HG02610 (cell line): Measurements from ENCODE around the gene GYS2.

Experiments used
- ATAC-seq: cut with Tn5 transposase; IDR thresholded peaks from one replicate; pipeline ENCODE4 v1.9.1; 2021; ENCODE audit warnings: mild to moderate bottlenecking, moderate library complexity; ENCODE audit not compliant: unreplicated experiment

Gene GYS2

GRCh38 chr12:21558100-21558679 lies 46.5 kb downstream of the GYS2 start:
- no peak for ATAC-seq

DNA sequence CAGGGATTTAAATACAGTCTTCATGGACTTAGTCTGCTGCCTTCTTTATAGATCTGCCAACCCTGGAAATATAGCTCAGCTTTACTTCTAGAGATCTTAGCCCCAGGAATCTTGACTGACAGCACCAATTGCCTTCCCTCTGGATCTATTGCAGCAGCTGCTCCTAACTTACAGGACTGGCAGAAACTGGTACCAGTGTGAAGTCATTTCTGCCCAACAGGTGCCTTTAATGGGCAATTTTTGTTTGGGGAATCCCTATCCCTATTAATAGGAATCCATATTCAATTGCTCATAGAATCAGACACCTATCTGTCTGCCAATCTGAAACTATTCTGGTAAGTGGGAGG lies 51.3 kb downstream of the GYS2 start:
- ATAC-seq = no peak

GRCh38 chr12:21552635-21553328 lies 51.9 kb downstream of the GYS2 start:
- no peak for ATAC-seq

DNA sequence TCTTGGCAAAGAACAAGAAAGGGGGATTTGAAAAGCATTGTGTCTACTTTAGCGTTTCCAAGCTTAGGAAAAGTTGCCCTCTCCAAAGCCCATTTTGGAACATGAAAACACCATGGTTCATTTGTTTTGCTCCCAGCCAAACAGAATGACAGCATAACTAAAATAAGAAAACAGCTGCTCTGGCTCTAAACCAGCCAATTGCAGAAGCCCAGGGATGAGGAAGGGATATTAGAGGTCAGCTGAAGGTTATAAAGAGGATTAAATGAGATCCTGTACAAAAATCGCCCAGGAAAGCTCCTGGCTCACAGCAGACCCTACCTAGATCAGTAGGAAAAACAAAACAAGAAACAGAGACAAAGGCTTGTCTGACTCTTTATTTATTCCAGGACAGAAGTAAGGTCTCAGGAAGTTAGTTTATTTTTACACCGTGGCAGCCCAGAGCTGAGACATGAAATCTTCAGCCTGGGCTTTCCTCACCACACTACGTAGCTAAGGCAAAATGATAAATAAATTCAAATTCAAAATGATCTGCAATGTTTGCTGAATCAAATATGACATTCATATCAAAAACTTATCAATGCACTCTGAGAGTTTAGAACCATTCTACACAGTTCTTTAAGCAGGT lies 52.7 kb downstream of the GYS2 start:
- ATAC-seq = no peak

- ATAC-seq = no peak
Observed at GRCh38 chr12:21547437-21547836, 57.2 kb downstream of the GYS2 start.

GRCh38 chr12:21546716-21547115 lies 57.9 kb downstream of the GYS2 start:
- no peak for ATAC-seq

- ATAC-seq = no peak
Observed at GRCh38 chr12:21545557-21545956, 59.1 kb downstream of the GYS2 start.

- ATAC-seq = no peak
Observed at GRCh38 chr12:21543151-21543550, 61.5 kb downstream of the GYS2 start.

GRCh38 chr12:21542403-21542802 lies 62.2 kb downstream of the GYS2 start:
- no peak for ATAC-seq

DNA sequence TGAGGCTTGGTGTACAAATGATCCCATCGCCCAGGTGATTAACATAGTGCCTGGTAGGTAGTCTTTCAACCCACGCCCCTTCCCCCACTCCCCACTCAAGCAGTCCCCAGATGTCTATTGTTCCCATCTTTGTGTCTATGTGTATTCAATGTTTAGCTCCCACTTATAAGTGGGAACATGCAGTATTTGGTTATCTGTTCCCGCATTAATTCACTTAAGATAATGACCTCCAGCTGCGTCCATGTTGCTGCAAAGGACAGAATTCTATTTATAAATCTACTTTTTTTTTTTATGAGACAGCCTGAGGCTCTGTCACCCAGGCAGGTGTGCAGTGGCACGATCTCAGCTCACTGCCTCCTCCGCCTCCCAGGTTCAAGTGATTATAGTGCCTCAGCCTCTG lies 62.9 kb downstream of the GYS2 start:
- no peak for ATAC-seq

- ATAC-seq = peak; percentile 77
Observed at GRCh38 chr12:21539797-21540196, 64.8 kb downstream of the GYS2 start.

DNA sequence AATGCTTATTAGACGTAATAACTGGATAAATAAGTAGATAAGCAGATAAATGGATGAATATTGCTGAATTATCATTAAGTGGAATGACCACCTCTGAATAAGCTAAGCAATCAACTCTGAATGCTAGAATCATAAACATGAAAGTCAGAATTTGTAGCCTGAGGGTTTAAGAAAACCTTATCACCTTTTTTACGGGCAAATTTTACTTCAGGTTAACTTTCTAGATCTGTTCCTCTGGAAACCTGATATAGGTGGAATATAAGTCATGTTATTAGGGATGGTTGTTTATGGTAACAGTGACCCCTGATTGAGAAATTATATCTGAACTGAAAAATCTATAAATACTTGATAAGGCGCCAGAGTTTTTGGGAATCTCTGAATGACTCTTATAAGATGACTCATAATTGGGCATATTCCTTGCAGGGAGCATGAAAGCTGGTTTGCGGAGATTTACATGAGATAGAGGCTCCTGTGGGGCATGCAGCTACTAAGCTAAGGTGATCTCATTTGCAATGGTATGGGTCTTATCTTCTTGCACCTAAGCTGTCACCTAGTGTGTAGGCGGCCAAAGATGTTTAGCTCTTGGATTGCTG lies 66.5 kb downstream of the GYS2 start:
- ATAC-seq = no peak

GRCh38 chr12:21529456-21529855 lies 75.2 kb downstream of the GYS2 start:
- ATAC-seq = no peak

GRCh38 chr12:21528953-21529352 lies 75.7 kb downstream of the GYS2 start:
- no peak for ATAC-seq

DNA sequence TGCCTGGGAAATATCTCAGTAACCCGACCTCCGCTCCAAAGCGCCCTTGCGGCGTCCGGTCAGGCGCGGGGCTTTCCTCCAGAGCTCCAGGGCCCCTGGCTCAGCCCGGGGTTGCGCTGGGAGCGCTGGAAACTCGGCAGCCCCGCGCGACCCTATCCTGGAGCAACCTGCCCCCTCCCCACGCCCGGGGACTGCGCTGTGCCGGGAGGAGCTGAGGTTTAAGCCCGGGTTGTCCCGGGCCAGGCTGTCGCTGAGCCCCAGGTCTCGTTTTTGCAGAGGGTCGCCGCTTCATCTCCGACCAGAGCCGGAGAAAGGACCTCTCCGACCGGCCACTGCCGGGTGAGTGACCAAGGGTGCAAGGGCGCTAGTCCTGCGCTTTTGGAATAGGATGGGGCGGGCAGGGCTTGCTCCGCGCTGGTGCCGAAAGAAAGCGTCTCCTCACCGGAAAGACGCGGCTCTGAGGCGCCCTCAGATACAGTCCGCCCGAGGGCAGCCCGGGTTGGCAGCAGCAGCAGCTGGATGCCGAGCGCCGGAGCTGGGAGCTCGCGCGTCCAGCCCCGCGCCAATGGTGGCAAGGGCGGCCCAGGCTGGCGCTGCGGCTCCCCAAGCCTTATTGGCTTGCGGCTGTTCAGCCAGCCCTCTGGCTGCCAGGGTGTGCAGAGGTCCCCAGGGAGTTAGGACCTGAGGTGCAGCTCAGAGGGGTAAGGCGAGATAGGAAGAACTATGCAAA lies 77.0 kb downstream of the GYS2 start:
- ATAC-seq = peak; percentile 95

DNA sequence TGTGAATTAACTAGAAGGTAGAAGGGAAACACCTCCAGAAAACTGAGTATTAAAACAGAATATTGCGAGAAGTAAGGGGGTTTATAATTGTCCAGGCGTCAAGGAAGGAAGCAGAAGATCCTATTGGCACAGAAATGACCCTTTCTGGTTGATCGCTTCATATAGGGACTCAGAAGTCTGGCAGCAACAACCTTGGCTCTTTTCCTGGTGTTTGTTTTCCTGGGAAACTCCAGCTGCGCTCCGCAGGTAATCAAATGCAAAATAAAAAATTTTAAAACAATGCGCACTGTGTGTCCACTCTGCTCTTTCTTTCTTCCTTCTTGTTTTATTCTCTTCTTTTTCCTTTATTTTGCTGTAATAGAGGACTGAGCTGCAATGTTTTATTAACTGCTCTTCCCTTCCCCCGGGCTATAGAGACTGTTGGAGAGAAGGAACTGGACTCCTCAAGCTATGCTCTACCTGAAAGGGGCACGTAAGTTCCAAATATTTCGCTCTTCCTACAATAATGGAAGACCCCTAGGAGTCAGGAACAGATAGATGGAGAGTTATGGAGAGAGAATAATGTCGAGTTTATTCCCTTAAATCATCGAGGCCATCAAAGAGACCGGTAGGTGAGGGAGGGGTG lies 77.8 kb downstream of the GYS2 start:
- no peak for ATAC-seq

DNA sequence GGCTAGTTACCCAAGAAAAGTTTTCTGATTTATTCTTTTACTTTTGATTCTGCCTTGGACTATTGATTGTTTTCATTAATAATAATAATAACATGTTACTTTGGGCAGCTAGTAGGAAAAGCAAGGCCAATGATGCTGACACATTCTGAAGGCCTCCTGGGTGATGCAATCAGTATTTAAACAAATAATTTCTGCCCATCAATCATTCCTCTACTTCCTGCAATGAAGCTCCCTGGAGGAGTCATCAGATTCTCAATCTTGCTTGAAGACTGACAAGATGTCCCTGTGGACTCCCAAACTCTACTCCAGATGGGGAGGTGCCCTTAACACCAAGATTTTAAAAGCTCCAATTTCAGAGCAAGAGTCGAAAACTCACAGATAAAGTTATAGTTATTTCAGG lies 78.6 kb downstream of the GYS2 start, which contains the start of gene SPX:
Gene SPX, plus strand, starts transcription at position 244 of the 400 bp plus-strand sequence. CDS start 177 bp downstream, outside the sequence.
- ATAC-seq = no peak

- ATAC-seq = no peak
Observed at GRCh38 chr12:21523148-21523547, 81.5 kb downstream of the GYS2 start.

DNA sequence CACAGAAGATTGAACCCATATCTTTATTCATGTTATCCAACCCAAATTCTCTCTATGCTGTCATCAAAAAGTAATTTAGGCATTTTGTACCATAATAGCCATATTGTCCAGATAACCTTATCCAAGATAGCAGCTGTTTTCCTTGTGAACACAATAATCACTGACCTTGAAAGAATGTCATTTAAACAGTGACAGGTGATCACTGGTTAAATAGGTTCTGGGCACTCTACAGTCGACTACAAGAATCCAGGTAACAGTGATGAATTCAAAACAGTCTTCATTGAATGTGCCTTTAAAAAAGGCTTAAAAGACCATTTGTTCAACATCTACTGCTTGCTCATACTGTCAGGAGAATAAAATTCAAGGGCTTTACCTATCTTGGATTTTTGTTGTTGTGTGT lies 83.1 kb downstream of the GYS2 start:
- ATAC-seq = no peak

GRCh38 chr12:21518451-21518850 lies 86.2 kb downstream of the GYS2 start:
- ATAC-seq = no peak

GRCh38 chr12:21516281-21516680 lies 88.4 kb downstream of the GYS2 start:
- no peak for ATAC-seq
